T47D (cell line): ENCODE data around the gene KBTBD4.

Experiments used
- DNase-seq, 2 experiments: peaks; one replicate each; pipeline versions ENCODE4 v3.0.0 to v3.0.0-alpha.2; 2011 to 2012; ENCODE audit warnings: low read depth in 1 of 2, low spot score in 1 of 2
- JUND ChIP-seq: IDR thresholded peaks from 2 replicates; pipeline ENCODE4 v1.6.1; 2012; ENCODE audit warnings: low read depth
- in situ Hi-C: cut with HindIII; loops from 2 replicates; pipeline ENCODE4 v1.10.0; 2016; ENCODE audit warnings: low sequenced_read_pairs, low pct_unique_long_range_greater_than_20kb

Gene KBTBD4

GRCh38 chr11:47523490-47524225, 55.1 kb downstream of the KBTBD4 start:
- in situ Hi-C loops = no loop called here
- peak; percentile 28; the same call in 1 of the 2 replicates for TF ChIP-seq JUND
- DNase-seq = peak; percentile 35 to 54
